ENCODE measurements around the gene SOX8.
"Not testable (repeated sequence)": the region's sequence is repeated elsewhere in the genome, so short reads cannot be mapped to it uniquely, and the experiment has no call there.

Gene SOX8

GRCh38 chr16:981695-982144 is at the start of gene SOX8:
Gene SOX8 (plus strand): TSS chr16:981770. CDS start chr16:981923, 153 bp downstream.
- no peak for DNase-seq

- no peak for DNase-seq
Measured at GRCh38 chr16:932831-933330, 48.7 kb upstream of the SOX8 start.

- no peak for DNase-seq
Measured at GRCh38 chr16:933581-933980, 48.0 kb upstream of the SOX8 start.

GRCh38 chr16:934178-934577 is 47.4 kb upstream of the SOX8 start:
- DNase-seq: no peak

- no peak for DNase-seq
Measured at GRCh38 chr16:935684-936083, 45.9 kb upstream of the SOX8 start.

GRCh38 chr16:937311-937710 is 44.3 kb upstream of the SOX8 start:
- DNase-seq: no peak

GRCh38 chr16:937723-938122 is 43.8 kb upstream of the SOX8 start:
- DNase-seq: no peak

GRCh38 chr16:938136-938535 is 43.4 kb upstream of the SOX8 start:
- no peak for DNase-seq

GRCh38 chr16:938752-939151 is 42.8 kb upstream of the SOX8 start:
- no peak for DNase-seq

GRCh38 chr16:939311-939710 is 42.3 kb upstream of the SOX8 start:
- DNase-seq: no peak

- DNase-seq: no peak
Measured at GRCh38 chr16:939941-940340, 41.6 kb upstream of the SOX8 start.

- DNase-seq: no peak
Measured at GRCh38 chr16:942436-943060, 39.0 kb upstream of the SOX8 start.

- DNase-seq: no peak
Measured at GRCh38 chr16:943971-944370, 37.6 kb upstream of the SOX8 start.

GRCh38 chr16:945271-946047 is 36.1 kb upstream of the SOX8 start:
- no peak for DNase-seq

- no peak for DNase-seq
Measured at GRCh38 chr16:946048-946395, 35.5 kb upstream of the SOX8 start.

- no peak for DNase-seq
Measured at GRCh38 chr16:947255-947921, 34.2 kb upstream of the SOX8 start.

- DNase-seq: not testable (repeated sequence)
Measured at GRCh38 chr16:947922-948303, 33.7 kb upstream of the SOX8 start.

- not testable (repeated sequence) for DNase-seq
Measured at GRCh38 chr16:948767-949166, 32.8 kb upstream of the SOX8 start.

GRCh38 chr16:950733-951573 is 30.6 kb upstream of the SOX8 start:
- not testable (repeated sequence) for DNase-seq

GRCh38 chr16:951660-952301 is 29.8 kb upstream of the SOX8 start:
- no peak for DNase-seq

GRCh38 chr16:952321-952720 is 29.2 kb upstream of the SOX8 start:
- no peak for DNase-seq

GRCh38 chr16:953818-954217 is 27.8 kb upstream of the SOX8 start:
- DNase-seq: not testable (repeated sequence)

All from NCI-H1436 treated with DMSO at 0.1 percent for 48 hours (cell line).